ENCODE data around the gene ASS1.

DNA sequence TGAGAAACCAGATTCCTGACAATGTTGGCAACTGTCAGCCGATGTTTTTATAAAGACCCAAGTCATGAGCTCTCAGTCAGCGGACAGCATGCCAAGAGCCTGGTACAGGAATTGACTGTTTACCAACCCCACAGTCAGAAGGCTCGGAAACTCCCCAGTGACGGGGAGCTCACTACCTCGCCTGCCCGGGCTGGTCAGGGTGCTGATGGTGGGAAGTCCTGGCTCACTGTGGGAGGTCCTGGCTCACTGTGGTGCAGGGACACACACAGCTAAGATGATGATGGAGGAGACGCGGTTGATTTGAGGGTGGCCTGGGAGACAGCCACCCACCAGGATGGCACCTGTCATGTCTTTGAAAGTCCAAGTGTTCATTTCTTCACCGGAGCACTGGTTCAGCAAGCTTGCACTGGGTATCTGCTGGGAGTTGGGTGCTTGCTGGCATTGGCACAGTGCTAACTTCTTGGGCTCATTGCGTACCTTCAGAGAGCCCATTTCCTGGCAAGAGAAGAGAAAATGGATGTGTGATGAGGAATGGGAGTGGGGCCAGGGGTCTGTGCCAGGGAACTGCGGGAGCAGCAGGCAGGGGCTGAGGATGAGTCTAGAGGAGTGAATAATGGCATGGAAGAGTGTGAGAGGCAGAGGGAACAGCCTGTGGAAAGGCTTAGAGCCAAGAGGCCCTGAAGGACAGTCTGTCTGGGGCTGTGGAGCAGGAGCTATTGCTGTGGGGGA lies 15.3 kb downstream of the ASS1 start:
- TF ChIP-seq, protein P1, sequence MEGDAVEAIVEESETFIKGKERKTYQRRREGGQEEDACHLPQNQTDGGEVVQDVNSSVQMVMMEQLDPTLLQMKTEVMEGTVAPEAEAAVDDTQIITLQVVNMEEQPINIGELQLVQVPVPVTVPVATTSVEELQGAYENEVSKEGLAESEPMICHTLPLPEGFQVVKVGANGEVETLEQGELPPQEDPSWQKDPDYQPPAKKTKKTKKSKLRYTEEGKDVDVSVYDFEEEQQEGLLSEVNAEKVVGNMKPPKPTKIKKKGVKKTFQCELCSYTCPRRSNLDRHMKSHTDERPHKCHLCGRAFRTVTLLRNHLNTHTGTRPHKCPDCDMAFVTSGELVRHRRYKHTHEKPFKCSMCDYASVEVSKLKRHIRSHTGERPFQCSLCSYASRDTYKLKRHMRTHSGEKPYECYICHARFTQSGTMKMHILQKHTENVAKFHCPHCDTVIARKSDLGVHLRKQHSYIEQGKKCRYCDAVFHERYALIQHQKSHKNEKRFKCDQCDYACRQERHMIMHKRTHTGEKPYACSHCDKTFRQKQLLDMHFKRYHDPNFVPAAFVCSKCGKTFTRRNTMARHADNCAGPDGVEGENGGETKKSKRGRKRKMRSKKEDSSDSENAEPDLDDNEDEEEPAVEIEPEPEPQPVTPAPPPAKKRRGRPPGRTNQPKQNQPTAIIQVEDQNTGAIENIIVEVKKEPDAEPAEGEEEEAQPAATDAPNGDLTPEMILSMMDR (IDR thresholded peaks at IDR 0.05), result no peak
- TF ChIP-seq POLR2AphosphoS5 (IDR thresholded peaks at IDR 0.05), result no peak
